ENCODE measurements around the gene SMCO3. TPM values are rescaled to one million over a fixed set of nuclear protein-coding genes. Genes with fewer than 3 reads are reported as not detected.
"Not testable (repeated sequence)": the region's sequence is repeated elsewhere in the genome, so short reads cannot be mapped to it uniquely, and the experiment has no call there.

The SMCO3 gene
- total RNA-seq, 1 donor from 2014 or later = not detected

GRCh38 chr12:14768823-14769405 lies 45.1 kb downstream of the SMCO3 start:
- intact Hi-C loops (cut with micrococcal nuclease) = loop anchor here (1.0 to 5.0 kb wide), 2 partner anchors 46 to 532 kb away; no protein-coding TSS in a partner anchor
- H3K4me1 Mint-ChIP-seq = peaks cover 44% of the 10 kb centered on the region
- peak; percentile 75 for DNase-seq
- peaks cover 43% of the 10 kb centered on the region for H3K36me3 Mint-ChIP-seq (ENCODE audit: low read depth)
- H3K27ac Mint-ChIP-seq = peak overlapping the region; percentile 99
- H3K27me3 Mint-ChIP-seq = no peaks in the 10 kb centered on the region
- H3K4me3 Mint-ChIP-seq = peak overlapping the region; percentile 96
- H3K9me3 Mint-ChIP-seq = peaks cover 15% of the 10 kb centered on the region

- intact Hi-C loops (cut with micrococcal nuclease) = loop anchor here (5.0 kb wide), 1 partner anchor 530 kb away; no protein-coding TSS in a partner anchor
- no peak overlapping the region for H3K27ac Mint-ChIP-seq
- H3K4me3 Mint-ChIP-seq = peak overlapping the region; percentile 23
- H3K27me3 Mint-ChIP-seq = no peaks in the 10 kb centered on the region
- no peak for DNase-seq
- peaks cover 37% of the 10 kb centered on the region for H3K4me1 Mint-ChIP-seq
- peaks cover 46% of the 10 kb centered on the region for H3K36me3 Mint-ChIP-seq (ENCODE audit: low read depth)
- H3K9me3 Mint-ChIP-seq = peaks cover 15% of the 10 kb centered on the region
These were observed 46.4 kb downstream of the SMCO3 start for GRCh38 chr12:14767617-14768016.

- peaks cover 54% of the 10 kb centered on the region for H3K36me3 Mint-ChIP-seq (ENCODE audit: low read depth)
- H3K4me3 Mint-ChIP-seq = no peak overlapping the region
- H3K27ac Mint-ChIP-seq = no peak overlapping the region
- peaks cover 32% of the 10 kb centered on the region for H3K4me1 Mint-ChIP-seq
- intact Hi-C loops (cut with micrococcal nuclease) = loop anchor here (5.0 kb wide), 1 partner anchor 529 kb away; no protein-coding TSS in a partner anchor
- no peaks in the 10 kb centered on the region for H3K27me3 Mint-ChIP-seq
- DNase-seq = no peak
- H3K9me3 Mint-ChIP-seq = peaks cover 19% of the 10 kb centered on the region
These were observed 47.2 kb downstream of the SMCO3 start for GRCh38 chr12:14766649-14767215.

- H3K4me3 Mint-ChIP-seq, H3K27me3 Mint-ChIP-seq, DNase-seq, H3K27ac Mint-ChIP-seq: not testable (repeated sequence)
- Mint-ChIP-seq H3K9me3 (peaks cover 21% of the 10 kb centered on the region), H3K4me1 (peaks cover 27% of the 10 kb centered on the region), H3K36me3 (ENCODE audit: low read depth) (peaks cover 60% of the 10 kb centered on the region)
- intact Hi-C loops (cut with micrococcal nuclease) = loop anchor here (5.0 kb wide), 1 partner anchor 529 kb away; no protein-coding TSS in a partner anchor
These were observed 48.0 kb downstream of the SMCO3 start for GRCh38 chr12:14766020-14766419.

GRCh38 chr12:14765398-14765797 lies 48.6 kb downstream of the SMCO3 start:
- peaks cover 21% of the 10 kb centered on the region for H3K9me3 Mint-ChIP-seq
- H3K4me3 Mint-ChIP-seq = no peak overlapping the region
- intact Hi-C loops (cut with micrococcal nuclease) = loop anchor here (5.0 kb wide), 1 partner anchor 528 kb away; no protein-coding TSS in a partner anchor
- peaks cover 24% of the 10 kb centered on the region for H3K4me1 Mint-ChIP-seq
- peaks cover 63% of the 10 kb centered on the region for H3K36me3 Mint-ChIP-seq (ENCODE audit: low read depth)
- H3K27ac Mint-ChIP-seq = no peak overlapping the region
- H3K27me3 Mint-ChIP-seq = no peaks in the 10 kb centered on the region
- DNase-seq = no peak

GRCh38 chr12:14759711-14760280 lies 54.2 kb downstream of the SMCO3 start:
- H3K4me1 Mint-ChIP-seq; H3K9me3 Mint-ChIP-seq; H3K27me3 Mint-ChIP-seq; DNase-seq; H3K27ac Mint-ChIP-seq; H3K4me3 Mint-ChIP-seq; intact Hi-C loops (cut with micrococcal nuclease): not testable (repeated sequence)
- H3K36me3 Mint-ChIP-seq (ENCODE audit: low read depth) = peaks cover 28% of the 10 kb centered on the region

GRCh38 chr12:14756334-14757143 lies 57.4 kb downstream of the SMCO3 start:
- Mint-ChIP-seq H3K9me3 (no peaks in the 10 kb centered on the region), H3K36me3 (ENCODE audit: low read depth) (peaks cover 12% of the 10 kb centered on the region), H3K27me3 (no peaks in the 10 kb centered on the region), H3K27ac (no peak overlapping the region), H3K4me3 (no peak overlapping the region), H3K4me1 (peaks cover 10% of the 10 kb centered on the region)
- DNase-seq = no peak
- intact Hi-C loops (cut with micrococcal nuclease) = no loop called here

Other genes starting within 250 kb of the SMCO3 start
- not detected in 2 replicates for gene PLBD1, start 246.3 kb downstream of the SMCO3 start, total RNA-seq
- not detected in 2 replicates for gene GUCY2C, start 117.6 kb downstream of the SMCO3 start, total RNA-seq
- 136 and 138 TPM in 2 replicates for gene WBP11, start 10.7 kb downstream of the SMCO3 start, total RNA-seq
- gene C12orf60, start 10.5 kb downstream of the SMCO3 start, total RNA-seq = 2.2 and 3.0 TPM in 2 replicates
- gene ART4, start 29.3 kb upstream of the SMCO3 start, total RNA-seq = not detected in 2 replicates
- gene MGP, start 71.7 kb upstream of the SMCO3 start, total RNA-seq = not detected in 2 replicates
- gene ERP27, start 124.4 kb upstream of the SMCO3 start, total RNA-seq = 1.5 and 1.8 TPM in 2 replicates
- 452 TPM in 2 replicates for gene ARHGDIB, start 147.4 kb upstream of the SMCO3 start, total RNA-seq
- gene PDE6H, start 158.9 kb upstream of the SMCO3 start, total RNA-seq = not detected in 2 replicates